Measurements from ENCODE around the gene MXRA7.
"Not testable (repeated sequence)": the region's sequence is repeated elsewhere in the genome, so short reads cannot be mapped to it uniquely, and the experiment has no call there.

MXRA7 gene

DNA sequence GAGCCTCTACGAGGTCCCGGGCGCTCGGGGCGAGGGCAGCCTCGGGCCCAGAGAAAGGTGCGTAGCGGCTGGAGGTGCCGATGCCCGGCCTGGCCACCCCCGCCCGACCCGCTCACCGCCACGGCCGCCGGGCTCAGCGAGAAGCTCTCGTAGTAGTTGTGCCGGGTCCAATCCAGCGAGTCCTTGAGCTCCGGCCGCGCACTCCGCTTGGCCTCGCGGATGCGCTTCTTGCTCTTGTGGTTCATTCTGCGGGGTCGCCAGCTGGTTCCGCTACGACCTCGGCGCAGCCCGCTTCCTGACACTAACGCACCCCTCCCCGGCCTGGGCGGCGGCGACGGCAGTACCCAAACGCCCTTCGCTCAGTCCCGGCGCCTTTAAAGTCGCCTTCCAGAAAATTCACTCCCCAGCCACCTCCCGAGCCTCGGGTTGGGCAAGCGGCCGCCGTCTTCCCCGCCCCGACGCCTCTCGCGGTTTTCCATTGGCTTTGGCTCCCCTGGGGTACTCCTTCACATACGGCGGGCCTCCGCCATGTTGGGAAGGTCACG lies 15.5 kb upstream of the MXRA7 start, which contains the start of gene JMJD6:
Gene JMJD6 (minus strand): TSS at position 376 of the 545 bp plus-strand sequence. CDS start 131 bp downstream, at position 245.
- Histone ChIP-seq H3K9ac (ENCODE audit: insufficient read length, low read depth) (peak within 1 kb of the TSS; percentile 99), H3K4me3 (ENCODE audit: insufficient read length, low read depth) (peak within 1 kb of the TSS; percentile 95), H3K4me1 (ENCODE audit: insufficient read depth, insufficient read length) (peaks cover 2% of the 10 kb centered on the region), H3K9me3 (ENCODE audit: insufficient read depth, low read length) (no peaks in the 10 kb centered on the region), H3K36me3 (ENCODE audit: insufficient read depth, insufficient read length, low read length) (peaks cover 55% of the 10 kb centered on the region), H3K27me3 (ENCODE audit: insufficient read depth, insufficient read length) (no peaks in the 10 kb centered on the region)
- DNase-seq (ENCODE audit: low read depth, low spot score) = peak; percentile 86
- TF ChIP-seq SUZ12 (IDR thresholded peaks at IDR 0.05; ENCODE audit: extremely low read depth, insufficient read depth, insufficient read length) = no peak
- peak; percentile 91 for TF ChIP-seq YY1 (IDR thresholded peaks at IDR 0.05; ENCODE audit: insufficient read depth, insufficient read length)
- TF ChIP-seq ZNF274 (IDR thresholded peaks at IDR 0.05; ENCODE audit: low read depth, low read length) = no peak

GRCh38 chr17:76725580-76726230 lies 14.9 kb upstream of the MXRA7 start:
- Histone ChIP-seq H3K4me1 (ENCODE audit: insufficient read depth, insufficient read length) (peaks cover 2% of the 10 kb centered on the region), H3K9ac (ENCODE audit: insufficient read length, low read depth) (peak overlapping the region; percentile 95), H3K4me3 (ENCODE audit: insufficient read length, low read depth) (peak overlapping the region; percentile 93), H3K36me3 (ENCODE audit: insufficient read depth, insufficient read length, low read length) (peaks cover 61% of the 10 kb centered on the region), H3K9me3 (ENCODE audit: insufficient read depth, low read length) (no peaks in the 10 kb centered on the region), H3K27me3 (ENCODE audit: insufficient read depth, insufficient read length) (no peaks in the 10 kb centered on the region)
- TF ChIP-seq SUZ12 (IDR thresholded peaks at IDR 0.05; ENCODE audit: extremely low read depth, insufficient read depth, insufficient read length) (no peak), YY1 (IDR thresholded peaks at IDR 0.05; ENCODE audit: insufficient read depth, insufficient read length) (no peak), ZNF274 (IDR thresholded peaks at IDR 0.05; ENCODE audit: low read depth, low read length) (no peak)
- no peak for DNase-seq (ENCODE audit: low read depth, low spot score)

DNA sequence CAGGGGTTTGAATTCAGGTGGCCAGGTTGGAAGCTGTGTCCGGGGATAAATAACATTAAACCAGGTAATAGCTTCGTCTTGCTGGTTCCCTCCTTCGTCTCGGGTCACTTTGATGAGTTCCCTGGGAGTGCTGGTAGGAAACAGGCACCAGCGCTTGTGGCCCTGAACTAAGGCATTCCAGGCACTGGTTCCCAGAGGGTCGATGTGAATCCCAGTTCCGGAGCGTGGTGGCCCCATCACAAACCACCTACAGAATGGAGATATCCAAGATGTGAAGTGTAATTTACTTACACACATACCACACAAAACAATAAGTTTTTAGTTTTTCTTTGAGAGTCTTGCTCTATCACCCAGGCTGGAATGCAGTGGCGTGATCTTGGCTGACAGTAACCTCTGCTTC lies 13.0 kb upstream of the MXRA7 start:
- Histone ChIP-seq H3K4me1 (ENCODE audit: insufficient read depth, insufficient read length) (peaks cover 2% of the 10 kb centered on the region), H3K9me3 (ENCODE audit: insufficient read depth, low read length) (no peaks in the 10 kb centered on the region), H3K27me3 (ENCODE audit: insufficient read depth, insufficient read length) (no peaks in the 10 kb centered on the region), H3K9ac (ENCODE audit: insufficient read length, low read depth) (no peak overlapping the region), H3K36me3 (ENCODE audit: insufficient read depth, insufficient read length, low read length) (peaks cover 69% of the 10 kb centered on the region), H3K4me3 (ENCODE audit: insufficient read length, low read depth) (no peak overlapping the region)
- TF ChIP-seq SUZ12 (IDR thresholded peaks at IDR 0.05; ENCODE audit: extremely low read depth, insufficient read depth, insufficient read length) (no peak), ZNF274 (IDR thresholded peaks at IDR 0.05; ENCODE audit: low read depth, low read length) (no peak), YY1 (IDR thresholded peaks at IDR 0.05; ENCODE audit: insufficient read depth, insufficient read length) (no peak)
- no peak for DNase-seq (ENCODE audit: low read depth, low spot score)

GRCh38 chr17:76722977-76723376 lies 12.2 kb upstream of the MXRA7 start:
- H3K9ac ChIP-seq (ENCODE audit: insufficient read length, low read depth); H3K9me3 ChIP-seq (ENCODE audit: insufficient read depth, low read length); DNase-seq (ENCODE audit: low read depth, low spot score); H3K27me3 ChIP-seq (ENCODE audit: insufficient read depth, insufficient read length); H3K4me3 ChIP-seq (ENCODE audit: insufficient read length, low read depth); H3K4me1 ChIP-seq (ENCODE audit: insufficient read depth, insufficient read length): not testable (repeated sequence)
- H3K36me3 ChIP-seq (ENCODE audit: insufficient read depth, insufficient read length, low read length) = peaks cover 78% of the 10 kb centered on the region

DNA sequence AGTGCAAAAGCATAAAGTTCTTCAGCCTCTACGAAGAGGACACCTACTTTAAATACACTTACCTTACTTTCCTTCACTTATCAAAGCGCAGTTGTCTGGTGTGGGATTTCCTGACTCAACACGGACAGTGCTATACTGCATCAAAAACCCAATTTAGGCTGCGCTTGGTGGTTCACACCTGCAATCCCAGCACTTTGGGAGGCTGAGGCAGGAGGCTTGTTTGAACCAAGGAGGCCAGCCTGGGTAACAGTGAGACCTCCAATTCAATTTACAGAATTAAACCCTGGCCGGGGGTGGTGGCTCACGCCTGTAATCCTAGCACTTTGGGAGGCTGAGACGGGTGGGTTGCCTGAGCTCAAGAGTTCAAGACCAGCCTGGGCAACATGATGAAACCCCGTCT lies 11.5 kb upstream of the MXRA7 start:
- Histone ChIP-seq H3K36me3 (ENCODE audit: insufficient read depth, insufficient read length, low read length) (peaks cover 79% of the 10 kb centered on the region), H3K4me3 (ENCODE audit: insufficient read length, low read depth) (no peak overlapping the region), H3K27me3 (ENCODE audit: insufficient read depth, insufficient read length) (no peaks in the 10 kb centered on the region), H3K9me3 (ENCODE audit: insufficient read depth, low read length) (no peaks in the 10 kb centered on the region), H3K9ac (ENCODE audit: insufficient read length, low read depth) (no peak overlapping the region), H3K4me1 (ENCODE audit: insufficient read depth, insufficient read length) (no peaks in the 10 kb centered on the region)
- DNase-seq (ENCODE audit: low read depth, low spot score) = no peak
- TF ChIP-seq SUZ12 (IDR thresholded peaks at IDR 0.05; ENCODE audit: extremely low read depth, insufficient read depth, insufficient read length) = no peak
- TF ChIP-seq YY1 (IDR thresholded peaks at IDR 0.05; ENCODE audit: insufficient read depth, insufficient read length) = no peak
- TF ChIP-seq ZNF274 (IDR thresholded peaks at IDR 0.05; ENCODE audit: low read depth, low read length) = no peak

DNA sequence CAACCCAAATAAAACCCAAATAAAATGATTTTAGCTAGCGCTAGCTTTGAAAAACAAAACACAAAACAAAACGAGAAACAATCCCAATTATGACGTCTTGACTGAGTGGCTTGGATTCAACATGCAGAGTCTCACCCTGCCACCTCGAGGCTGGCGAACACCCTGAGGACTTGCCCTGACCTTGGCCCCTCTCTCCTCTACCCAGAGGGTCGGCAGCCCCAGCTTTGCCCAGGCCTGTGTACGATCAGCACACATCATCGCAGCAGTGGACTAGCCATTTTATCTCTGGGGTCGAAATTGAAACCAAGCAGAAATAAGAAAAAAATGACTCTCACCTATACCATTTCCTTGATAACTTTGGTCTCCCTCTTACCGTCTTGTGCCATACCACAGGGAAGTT lies 10.7 kb upstream of the MXRA7 start:
- Histone ChIP-seq H3K4me1 (ENCODE audit: insufficient read depth, insufficient read length) (no peaks in the 10 kb centered on the region), H3K4me3 (ENCODE audit: insufficient read length, low read depth) (no peak overlapping the region), H3K9ac (ENCODE audit: insufficient read length, low read depth) (no peak overlapping the region), H3K27me3 (ENCODE audit: insufficient read depth, insufficient read length) (no peaks in the 10 kb centered on the region), H3K36me3 (ENCODE audit: insufficient read depth, insufficient read length, low read length) (peaks cover 87% of the 10 kb centered on the region), H3K9me3 (ENCODE audit: insufficient read depth, low read length) (no peaks in the 10 kb centered on the region)
- DNase-seq (ENCODE audit: low read depth, low spot score) = no peak
- TF ChIP-seq YY1 (IDR thresholded peaks at IDR 0.05; ENCODE audit: insufficient read depth, insufficient read length) (no peak), ZNF274 (IDR thresholded peaks at IDR 0.05; ENCODE audit: low read depth, low read length) (no peak), SUZ12 (IDR thresholded peaks at IDR 0.05; ENCODE audit: extremely low read depth, insufficient read depth, insufficient read length) (no peak)

DNA sequence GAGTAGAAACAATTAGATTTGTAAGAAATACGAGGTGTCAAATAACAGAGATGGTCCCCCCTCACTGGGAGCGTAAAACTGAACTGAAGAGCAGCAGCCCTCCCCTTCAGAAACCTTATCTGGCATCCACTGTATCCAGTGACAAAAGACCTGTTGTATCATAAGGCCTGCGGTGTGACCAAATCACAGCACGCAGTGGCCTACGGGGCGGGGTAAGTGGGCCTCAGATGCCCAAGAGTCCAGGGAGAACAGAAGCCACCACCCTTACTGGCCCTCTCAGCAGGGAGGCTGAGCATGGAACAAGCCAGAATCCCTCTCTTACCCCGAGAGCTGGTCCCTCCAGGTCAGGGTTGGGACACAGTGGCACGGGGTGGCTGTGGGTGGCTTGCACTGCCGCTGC lies 10.2 kb upstream of the MXRA7 start:
- Histone ChIP-seq H3K27me3 (ENCODE audit: insufficient read depth, insufficient read length) (no peaks in the 10 kb centered on the region), H3K36me3 (ENCODE audit: insufficient read depth, insufficient read length, low read length) (peaks cover 93% of the 10 kb centered on the region), H3K9ac (ENCODE audit: insufficient read length, low read depth) (no peak overlapping the region), H3K4me1 (ENCODE audit: insufficient read depth, insufficient read length) (no peaks in the 10 kb centered on the region), H3K4me3 (ENCODE audit: insufficient read length, low read depth) (no peak overlapping the region), H3K9me3 (ENCODE audit: insufficient read depth, low read length) (no peaks in the 10 kb centered on the region)
- DNase-seq (ENCODE audit: low read depth, low spot score) = no peak
- TF ChIP-seq YY1 (IDR thresholded peaks at IDR 0.05; ENCODE audit: insufficient read depth, insufficient read length) = no peak
- TF ChIP-seq ZNF274 (IDR thresholded peaks at IDR 0.05; ENCODE audit: low read depth, low read length) = no peak
- no peak for TF ChIP-seq SUZ12 (IDR thresholded peaks at IDR 0.05; ENCODE audit: extremely low read depth, insufficient read depth, insufficient read length)

Data from NT2/D1 (cell line).